Esophagus muscularis mucosa (tissue), 4 donors: ENCODE results near the gene MEMO1. TPM values are rescaled to one million over a fixed set of nuclear protein-coding genes. Genes with fewer than 3 reads are reported as not detected.

Experiments
- DNase-seq: peaks from one replicate; pipeline ENCODE4 v3.0.0-alpha.2; 2017; ENCODE audit errors: extremely low spot score
- H3K27ac ChIP-seq, 4 donors: fragments of 200-600 bp; sonication (generic); replicated peaks in 1 of 4; 1 replicate in 3 of 4; 2 replicates in 1 of 4; pipeline ENCODE4 v1.5.1; 2016 to 2019; ENCODE audit warnings: mild to moderate bottlenecking in 1 of 4
- H3K27me3 ChIP-seq, 4 donors: fragments of 200-600 bp; sonication (generic); one replicate each; pipeline versions ENCODE4 v1.5.1 to v1.6.0; 2016 to 2019
- H3K36me3 ChIP-seq, 4 donors: fragments of 200-600 bp; sonication (generic); one replicate each; pipeline ENCODE4 v1.5.1; 2016 to 2019
- H3K4me1 ChIP-seq, 4 donors: fragments of 200-600 bp; sonication (generic); one replicate each; pipeline ENCODE4 v1.5.1; 2016 to 2019
- H3K4me3 ChIP-seq, 4 donors: fragments of 200-600 bp; sonication (generic); 1 replicate in 2 of 4; 2 replicates in 2 of 4; pipeline ENCODE4 v1.5.1; 2016 to 2019; ENCODE audit warnings: mild to moderate bottlenecking in 4 of 4, moderate library complexity in 1 of 4
- H3K9me3 ChIP-seq, 4 donors: fragments of 200-600 bp; sonication (generic); 1 replicate in 3 of 4; 2 replicates in 1 of 4; pipeline ENCODE4 v1.5.1; 2016 to 2019
- CTCF ChIP-seq, 3 experiments: fragments of 200-600 bp in 2 of 3; fragments of 450-650 bp in 1 of 3; sonication (generic) in 2 of 3; IDR thresholded peaks; one replicate each; pipeline ENCODE4 v1.5.1; 2017 to 2019; ENCODE audit warnings: antibody characterized with exemption in 3 of 3, mild to moderate bottlenecking in 2 of 3, moderate library complexity in 1 of 3
- EP300 ChIP-seq: sonication (generic); formaldehyde crosslinking; IDR thresholded peaks from one replicate; pipeline ENCODE4 v1.6.1; 2017; ENCODE audit warnings: antibody characterized with exemption
- POLR2A ChIP-seq: fragments of 450-650 bp; IDR thresholded peaks from one replicate; pipeline ENCODE4 v1.6.1; 2017; ENCODE audit warnings: antibody characterized with exemption, moderate library complexity, mild to moderate bottlenecking, low read depth
- POLR2AphosphoS5 ChIP-seq, 2 donors: sonication (generic); formaldehyde crosslinking; IDR thresholded peaks; one replicate each; pipeline ENCODE4 v1.6.1; 2017; ENCODE audit warnings: antibody characterized with exemption in 2 of 2
- WGBS: methylation state at CpG from one replicate; pipeline ENCODE4 v1.1.5; 2018; 5-methylcytosine and 5-hydroxymethylcytosine counted together
- intact Hi-C: fragments of 100-400 bp; cut with DNase I; formaldehyde crosslinking; loops from one replicate; pipeline ENCODE4 v1.15.1; 2023
- total RNA-seq, 4 donors: library from RNA; depleted of rRNA; stranded (reverse); fragments of >200 nt; gene quantifications; one replicate each; pipeline versions ENCODE4 v1.1.0 to v1.2.1, GENCODE V29; 2016

The MEMO1 gene
- total RNA-seq, 4 donors from 2014 or later, result 25.0 to 40.7 (median 33.2) TPM

DNA sequence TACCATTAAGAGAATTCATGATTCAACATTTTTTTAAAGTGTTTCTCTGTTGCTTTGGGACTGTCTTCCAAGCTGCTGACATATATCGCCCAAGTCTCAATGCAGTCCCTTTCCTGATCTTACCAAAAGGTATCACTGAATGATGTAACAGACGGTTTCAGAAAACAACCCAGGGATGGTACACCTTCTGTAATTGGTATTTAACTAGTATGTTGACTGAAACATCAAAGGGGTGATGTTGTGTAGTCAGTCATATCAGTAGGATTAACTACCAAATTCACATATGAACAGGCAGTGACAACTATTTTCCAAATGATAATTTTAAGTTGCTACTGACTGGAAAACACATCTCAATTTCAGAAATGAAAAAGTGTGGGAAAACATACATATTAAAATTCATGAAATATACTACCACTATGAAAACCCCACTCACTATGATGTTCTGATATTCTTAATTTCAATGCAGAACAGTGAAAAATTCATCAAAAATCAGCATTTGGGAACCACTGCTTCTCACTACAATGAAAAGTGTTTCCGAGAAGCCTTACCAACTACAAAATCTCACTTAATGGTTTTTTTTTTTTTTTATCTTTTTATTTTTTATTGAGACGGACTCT lies 59.8 kb downstream of the MEMO1 start:
- 97% methylated on average over 4 of the region's 4 CpGs for WGBS
- DNase-seq, result no peak
- Histone ChIP-seq H3K27me3 (no peaks in the 10 kb centered on the region), H3K36me3 (no peaks in the 10 kb centered on the region), H3K9me3 (no peaks in the 10 kb centered on the region), H3K4me3 (no peak overlapping the region), H3K27ac (no peak overlapping the region), H3K4me1 (peaks cover 0 to 3% (median 0%) of the 10 kb centered on the region in 4 donors)
- intact Hi-C loops, result no loop called here
- no peak for TF ChIP-seq POLR2A
- no peak for TF ChIP-seq CTCF (IDR thresholded peaks at IDR 0.05)
- no peak for TF ChIP-seq POLR2AphosphoS5 (IDR thresholded peaks at IDR 0.05)

DNA sequence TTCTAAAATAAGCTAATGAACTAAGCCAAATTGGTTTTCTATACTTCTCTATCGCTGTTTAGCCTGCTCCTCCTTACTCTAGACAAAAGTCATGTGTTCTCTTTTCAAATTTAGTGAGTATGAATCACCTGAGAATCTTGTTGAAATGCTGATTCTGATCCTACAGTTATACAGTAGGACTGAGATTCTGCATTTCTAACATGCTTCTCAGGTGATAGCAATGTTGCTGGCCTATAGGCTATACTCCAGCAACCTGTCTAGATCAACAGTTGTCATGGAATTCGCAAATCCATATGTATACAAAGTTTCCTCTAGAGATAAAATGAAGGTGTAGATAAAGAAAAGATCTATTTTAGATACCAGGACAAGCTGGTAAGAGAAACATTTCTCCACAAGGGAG lies 62.9 kb downstream of the MEMO1 start:
- Histone ChIP-seq H3K27me3 (no peaks in the 10 kb centered on the region), H3K27ac (no peak overlapping the region), H3K4me1 (peaks cover 0 to 3% (median 0%) of the 10 kb centered on the region in 4 donors), H3K9me3 (no peaks in the 10 kb centered on the region), H3K36me3 (peaks cover 0 to 5% (median under 1%) of the 10 kb centered on the region in 4 donors), H3K4me3 (no peak overlapping the region)
- 100% methylated on average over 2 of the region's 2 CpGs for WGBS
- DNase-seq, result no peak
- intact Hi-C loops, result no loop called here
- no peak for TF ChIP-seq POLR2A
- TF ChIP-seq POLR2AphosphoS5 (IDR thresholded peaks at IDR 0.05), result no peak
- no peak for TF ChIP-seq CTCF (IDR thresholded peaks at IDR 0.05)
- TF ChIP-seq EP300, result no peak

DNA sequence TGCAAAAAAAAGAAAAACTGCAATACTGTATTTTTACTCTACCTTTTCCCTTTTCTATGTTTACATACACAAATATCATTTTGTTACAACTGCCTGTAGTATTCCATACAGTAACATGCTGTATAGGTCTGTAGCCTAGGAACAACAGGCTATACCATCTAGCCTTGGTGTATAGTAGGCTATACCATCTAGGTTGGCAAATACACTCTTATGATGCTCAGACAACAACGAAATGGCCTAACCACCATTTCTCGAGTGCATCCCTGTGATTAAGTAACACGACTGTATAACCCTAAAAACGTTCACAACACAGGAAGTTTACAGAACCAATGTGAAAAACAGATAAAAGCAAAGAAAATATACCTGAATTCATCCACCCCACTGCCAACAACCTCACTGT lies 64.0 kb downstream of the MEMO1 start:
- Histone ChIP-seq H3K4me1 (peaks cover 0 to 3% (median 0%) of the 10 kb centered on the region in 4 donors), H3K36me3 (peaks cover 0 to 13% (median 4%) of the 10 kb centered on the region in 4 donors), H3K27me3 (no peaks in the 10 kb centered on the region), H3K4me3 (no peak overlapping the region), H3K9me3 (no peaks in the 10 kb centered on the region), H3K27ac (no peak overlapping the region)
- no peak for TF ChIP-seq CTCF (IDR thresholded peaks at IDR 0.05)
- no peak for TF ChIP-seq EP300
- no peak for TF ChIP-seq POLR2A
- no peak for TF ChIP-seq POLR2AphosphoS5 (IDR thresholded peaks at IDR 0.05)
- DNase-seq, result no peak
- 90% methylated on average over 4 of the region's 4 CpGs for WGBS
- intact Hi-C loops, result no loop called here

DNA sequence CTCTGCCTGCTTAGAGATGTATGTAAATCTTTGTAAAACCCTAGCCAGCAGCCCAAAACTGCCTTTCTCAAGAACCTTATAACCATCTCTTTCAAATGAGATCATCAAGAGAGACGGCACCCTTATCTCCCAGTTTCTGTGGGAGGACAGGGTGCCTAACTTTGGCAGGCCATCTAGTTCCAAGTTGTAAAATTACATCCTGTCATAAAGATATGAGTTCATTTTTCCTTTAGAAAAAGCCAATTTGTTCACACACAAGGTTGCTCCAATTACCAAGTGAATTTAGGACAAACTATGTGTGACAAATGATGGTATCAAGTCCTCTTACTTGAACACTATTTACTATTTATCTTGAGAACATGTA lies 65.3 kb downstream of the MEMO1 start:
- TF ChIP-seq CTCF (IDR thresholded peaks at IDR 0.05) (no peak), POLR2A (no peak), POLR2AphosphoS5 (IDR thresholded peaks at IDR 0.05) (no peak)
- H3K27ac ChIP-seq, result no peak overlapping the region
- no peak overlapping the region for H3K4me3 ChIP-seq
- no peaks in the 10 kb centered on the region for H3K27me3 ChIP-seq
- H3K9me3 ChIP-seq, result no peaks in the 10 kb centered on the region
- intact Hi-C loops, result no loop called here
- 63% methylated on average over 1 of the region's 1 CpG for WGBS
- DNase-seq, result no peak
- H3K36me3 ChIP-seq, result peaks cover 0 to 13% (median 4%) of the 10 kb centered on the region in 4 donors
- peaks cover 0 to 3% (median 0%) of the 10 kb centered on the region in 4 donors for H3K4me1 ChIP-seq
